HG03354 (cell line): ENCODE data around the gene ZNF132.

Experiments used
- ATAC-seq: cut with Tn5 transposase; IDR thresholded peaks from one replicate; pipeline ENCODE4 v1.9.1; 2021; ENCODE audit warnings: mild to moderate bottlenecking; ENCODE audit not compliant: unreplicated experiment, poor library complexity, severe bottlenecking

ZNF132 gene

GRCh38 chr19:58394821-58395219 is 45.1 kb downstream of the ZNF132 start:
- no peak for ATAC-seq

GRCh38 chr19:58393725-58394033 is 46.3 kb downstream of the ZNF132 start:
- no peak for ATAC-seq

GRCh38 chr19:58392945-58393724 is 46.8 kb downstream of the ZNF132 start:
- no peak for ATAC-seq

- ATAC-seq: no peak
These were observed 51.8 kb downstream of the ZNF132 start for GRCh38 chr19:58388175-58388526.

DNA sequence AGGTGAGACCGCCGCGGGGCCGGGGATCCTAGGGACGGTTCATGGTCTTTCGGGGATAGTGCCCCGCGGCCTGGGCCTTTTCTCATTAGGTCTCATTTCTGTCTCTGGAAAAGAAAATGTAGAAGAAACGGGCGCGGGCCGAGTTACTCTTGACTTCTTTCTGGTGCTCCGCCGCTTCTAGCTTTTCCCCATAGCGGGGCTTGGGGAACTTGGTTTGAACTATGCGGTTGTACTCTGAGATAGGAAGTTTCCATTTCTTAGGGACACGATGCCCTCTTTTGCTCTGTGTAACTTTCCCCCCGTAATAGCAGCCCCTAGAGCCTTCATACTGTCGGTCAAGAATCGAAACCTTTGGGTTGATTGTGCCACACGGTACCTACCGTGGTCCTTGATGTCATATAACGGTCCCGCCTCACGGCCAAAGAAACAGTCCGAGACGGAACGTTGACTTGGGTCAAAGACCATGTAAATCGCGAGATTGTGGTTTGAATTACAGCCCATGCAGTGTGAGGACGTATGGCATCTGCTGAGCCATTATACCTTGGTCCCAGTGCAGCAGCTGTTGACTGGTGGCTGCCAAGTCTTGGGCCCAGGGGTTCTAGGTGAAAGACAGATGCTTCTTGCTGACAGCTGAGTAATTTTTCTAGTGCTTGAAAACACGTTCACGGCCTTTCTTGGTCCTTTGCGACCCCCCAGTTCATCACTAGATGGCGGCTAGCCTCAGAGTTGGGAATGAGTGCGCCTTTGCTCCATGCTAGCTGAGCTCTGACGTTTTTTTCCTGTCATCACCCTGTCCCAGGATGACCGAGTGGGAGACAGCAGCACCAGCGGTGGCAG is 52.4 kb downstream of the ZNF132 start:
- peak; percentile 13 for ATAC-seq

DNA sequence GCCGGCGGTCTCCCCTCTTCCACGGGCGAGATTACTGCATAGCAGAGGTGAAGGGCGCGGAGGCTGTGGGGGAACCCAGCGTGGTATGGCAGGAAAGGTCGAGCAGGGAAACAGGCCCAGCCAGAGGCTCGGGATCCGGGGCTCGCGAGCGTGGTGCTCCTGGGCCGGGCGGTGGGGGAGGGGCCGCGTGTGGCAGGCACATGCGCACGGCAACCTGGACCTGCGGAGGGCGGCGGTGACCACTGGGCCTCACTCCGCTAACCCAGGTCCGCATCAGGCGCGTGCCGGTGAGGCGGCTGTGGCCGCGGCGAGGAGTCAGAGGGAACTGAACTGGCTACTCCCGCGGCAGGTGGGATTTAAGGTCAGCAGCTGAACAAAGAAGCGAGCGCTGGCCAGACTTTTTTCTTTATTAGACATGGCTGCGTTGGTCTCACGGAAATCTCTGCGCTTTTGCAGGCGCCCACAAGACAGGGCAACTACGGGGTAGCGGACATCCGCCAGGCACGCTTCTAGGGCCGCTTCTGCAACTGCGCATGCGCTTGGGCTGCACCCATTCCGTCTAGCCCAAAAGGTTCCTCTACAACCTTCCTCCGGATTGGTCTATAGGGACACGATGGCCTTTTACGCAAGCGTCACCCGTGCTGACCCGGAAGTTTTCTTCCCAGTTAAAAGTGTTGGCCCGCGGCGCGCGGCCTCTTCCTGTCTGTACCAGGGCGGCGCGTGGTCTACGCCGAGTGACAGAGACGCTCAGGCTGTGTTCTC is 53.2 kb downstream of the ZNF132 start, which contains the start of gene RPS5:
TSS of gene RPS5 (plus strand) at position 694 of the 762 bp plus-strand sequence. CDS start 869 bp downstream, outside the sequence.
- peak; percentile 88 for ATAC-seq

GRCh38 chr19:58385891-58386575 is 53.9 kb downstream of the ZNF132 start:
- peak; percentile 11 for ATAC-seq

GRCh38 chr19:58385313-58385890 is 54.6 kb downstream of the ZNF132 start:
- no peak for ATAC-seq

DNA sequence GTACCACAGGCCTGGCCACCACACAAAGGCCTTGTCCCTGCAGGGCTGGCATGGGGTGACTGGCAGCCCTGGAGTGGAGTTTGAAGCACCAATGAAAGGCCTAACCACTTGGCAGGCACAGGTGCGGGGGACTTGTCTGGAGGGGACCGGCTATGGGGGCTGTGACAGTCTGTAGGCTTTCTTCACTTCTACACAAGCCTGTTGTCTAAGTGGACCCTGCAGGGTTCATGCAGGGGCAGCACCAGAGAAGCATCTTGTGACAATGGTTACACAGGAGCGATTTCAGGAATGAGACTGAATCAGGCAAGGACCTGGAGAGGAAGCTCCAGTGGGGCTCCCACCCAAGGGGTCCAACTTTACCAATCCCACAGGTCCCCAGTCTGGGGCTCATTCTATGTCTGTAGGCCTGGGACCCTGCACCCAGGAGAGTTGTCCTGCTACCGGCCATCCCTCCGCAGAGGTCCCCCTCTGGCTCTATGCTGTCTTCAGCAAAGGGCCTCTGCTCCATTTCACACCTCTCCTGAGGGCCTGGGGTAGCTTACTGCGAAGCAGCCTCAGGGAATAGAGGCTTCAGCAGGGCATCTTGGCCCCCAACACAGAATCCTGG is 56.9 kb downstream of the ZNF132 start:
- no peak for ATAC-seq
